ENCODE measurements around the gene TEAD4.

GRCh38 chr12:3055026-3055703, 96.0 kb downstream of the TEAD4 start:
- no peak for TF ChIP-seq CTCF (IDR thresholded peaks at IDR 0.05; ENCODE audit: low read depth, low read length)
- no peak for TF ChIP-seq EZH2phosphoT487 (IDR thresholded peaks at IDR 0.05; ENCODE audit: low read depth)
